Pancreas (tissue), 10 donors: Measurements from ENCODE around the gene MPZ. TPM values are rescaled to one million over a fixed set of nuclear protein-coding genes. Genes with fewer than 3 reads are reported as not detected.
"Not testable (repeated sequence)": the region's sequence is repeated elsewhere in the genome, so short reads cannot be mapped to it uniquely, and the experiment has no call there.

Experiments used
- ATAC-seq, 4 donors: fragments of 200-7000 bp; cut with Tn5 transposase; one replicate each; pipeline versions ENCODE4 v1.8.0 to v1.9.1; 2020; ENCODE audit warnings: mild to moderate bottlenecking in 4 of 4, moderate library complexity in 4 of 4
- DNase-seq, 6 donors: peaks; one replicate each; pipeline ENCODE4 v3.0.0-alpha.2; 2020
- FAIRE-seq: peaks from 2 replicates; lab custom pipeline; 2012; peaks lifted over from hg19 to GRCh38; lab: Jason Lieb, UNC
- H3K27ac ChIP-seq, 4 donors: fragments of 200-600 bp; sonication (generic); 1 replicate in 3 of 4; 2 replicates in 1 of 4; pipeline versions ENCODE4 v1.5.0 to v1.8.0; 2020
- H3K27me3 ChIP-seq, 4 donors: fragments of 200-600 bp; one replicate each; pipeline ENCODE4 v1.8.0; 2021
- H3K36me3 ChIP-seq, 3 donors: fragments of 200-600 bp; sonication (generic) in 1 of 3; one replicate each; pipeline versions ENCODE4 v1.5.0 to v1.8.0; 2020 to 2021
- H3K4me1 ChIP-seq, 3 donors: fragments of 200-600 bp; one replicate each; pipeline ENCODE4 v1.8.0; 2021
- H3K4me3 ChIP-seq, 4 donors: fragments of 200-600 bp; sonication (generic) in 2 of 4; one replicate each; pipeline versions ENCODE4 v1.5.0 to v1.8.0; 2020 to 2021
- H3K9me3 ChIP-seq, 4 donors: fragments of 200-600 bp; one replicate each; pipeline ENCODE4 v1.8.0; 2021
- CTCF ChIP-seq, 4 donors: fragments of 200-600 bp; sonication (generic) in 3 of 4; IDR thresholded peaks; one replicate each; pipeline versions ENCODE4 v1.5.0 to v1.8.0; 2021; ENCODE audit warnings: antibody characterized with exemption in 4 of 4
- WGBS, 2 donors: extraction: QIAGEN DNeasy Blood & Tissue Kit; methylation state at CpG; one replicate each; pipeline ENCODE4 v1.1.7; 2013; 5-methylcytosine and 5-hydroxymethylcytosine counted together
- intact Hi-C, 3 donors: fragments of 100-400 bp; cut with DNase I; formaldehyde crosslinking; loops; one replicate each; pipeline versions ENCODE4 v1.11.1 to v1.14.2; 2022
- polyA plus RNA-seq, 2 donors: library from polyadenylated mRNA; stranded (reverse); fragments of 200-250 nt; gene quantifications; one replicate each; pipeline ENCODE4 v1.2.3, GENCODE V29; 2013
- total RNA-seq, 6 donors: library from RNA; stranded (reverse); fragmentation: NEBNext Ultra II Directional in 4 of 6; extraction: Animal tissue kit (Norgen Biotek cat#: 25700) in 4 of 6; gene quantifications; one replicate each; pipeline versions ENCODE4 v1.2.1 to v1.2.4, GENCODE V29; 2021 to 2023
- donor health status: healthy with polysubstance abuse.
- donor health status: DM: no; HTN: no; CAD: no; lungs with moderate emphysema.
- donor health status: DM: no; HTN: no; CAD: no.
- donor health status: control.
- donor health status: control.
- donor health status: Bipolar disorder and iron deficiency.
- donor health status: DM: yes; HTN: yes; CAD: no.
- donor health status: DM: no; HTN: no; CAD: no.
- donor health status: DM: no; HTN: no; CAD: no.
- donor health status: DM: yes; HTN: yes; CAD: no.

The MPZ gene
- total and polyA plus RNA-seq, 8 donors, result 0.51 to 2.8 (median 1.4) TPM

- Histone ChIP-seq H3K36me3 (no peaks in the 10 kb centered on the region), H3K4me1 (peaks cover 0 to 3% (median 0%) of the 10 kb centered on the region in 3 donors), H3K9me3 (no peaks in the 10 kb centered on the region), H3K27ac (no peak overlapping the region), H3K27me3 (peaks cover 0 to 5% (median 0%) of the 10 kb centered on the region in 4 donors), H3K4me3 (no peak overlapping the region)
- TF ChIP-seq CTCF (IDR thresholded peaks at IDR 0.05), result no peak
- 66 to 78% methylated on average over 1 of the region's 1 CpG for WGBS, 2 donors
- ATAC-seq (no peak), FAIRE-seq (no peak), DNase-seq (no peak)
- intact Hi-C loops, result no loop called here
Measured at GRCh38 chr1:161259765-161260164, 50.0 kb downstream of the MPZ start.

DNA sequence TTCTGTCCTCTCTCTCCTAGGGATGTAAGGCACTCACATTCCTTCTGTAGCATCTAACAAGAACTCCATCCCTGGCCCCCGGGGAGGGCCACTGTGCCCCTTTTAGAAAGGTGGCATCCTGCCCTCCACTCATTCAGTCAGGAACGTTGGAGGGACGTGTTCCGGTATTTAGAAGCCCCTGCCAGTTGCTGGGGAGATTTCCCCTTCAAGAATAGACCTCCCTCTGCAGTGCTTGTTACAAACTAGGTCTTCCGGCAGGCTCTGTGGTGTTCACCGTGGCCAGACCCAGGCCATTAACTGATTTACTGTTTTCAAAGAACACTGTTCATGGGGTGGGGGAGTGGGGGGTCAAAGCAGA is 50.4 kb downstream of the MPZ start:
- Histone ChIP-seq H3K36me3 (no peaks in the 10 kb centered on the region), H3K27ac (no peak overlapping the region), H3K4me1 (peaks cover 0 to 3% (median 0%) of the 10 kb centered on the region in 3 donors), H3K9me3 (no peaks in the 10 kb centered on the region), H3K27me3 (peaks cover 0 to 5% (median 0%) of the 10 kb centered on the region in 4 donors), H3K4me3 (peak overlapping the region in 1 of 4 donors; percentile 58)
- DNase-seq (no peak), ATAC-seq (no peak), FAIRE-seq (no peak)
- intact Hi-C loops, result no loop called here
- WGBS, 2 donors, result 56 to 59% methylated on average over 6 of the region's 6 CpGs
- TF ChIP-seq CTCF (IDR thresholded peaks at IDR 0.05), result no peak

- 2 to 3% methylated on average over 54 to 62 of the region's 62 CpGs for WGBS, 2 donors
- FAIRE-seq (no peak), ATAC-seq (peak; percentile 95 to 99 (median 96)), DNase-seq (peak; percentile 57 to 79 (median 68))
- no peaks in the 10 kb centered on the region for H3K36me3 ChIP-seq
- peaks cover 0 to 5% (median 0%) of the 10 kb centered on the region in 4 donors for H3K27me3 ChIP-seq
- intact Hi-C loops, result no loop called here
- peak within 1 kb of the TSS; percentile 27 to 58 (median 36) for H3K4me3 ChIP-seq
- TF ChIP-seq CTCF (IDR thresholded peaks at IDR 0.05), result no peak
- H3K27ac ChIP-seq, result no peak within 1 kb of the TSS
- H3K9me3 ChIP-seq, result no peaks in the 10 kb centered on the region
- peaks cover 0 to 3% (median 0%) of the 10 kb centered on the region in 3 donors for H3K4me1 ChIP-seq
Measured at GRCh38 chr1:161258439-161259344, 51.1 kb downstream of the MPZ start, which contains the start of gene PCP4L1. TSS of gene PCP4L1 (plus strand) at chr1:161258745. CDS start at chr1:161258975, 230 bp downstream.

- ATAC-seq, H3K9me3 ChIP-seq, DNase-seq, FAIRE-seq, H3K36me3 ChIP-seq, H3K27me3 ChIP-seq, intact Hi-C loops, H3K4me1 ChIP-seq, H3K4me3 ChIP-seq, H3K27ac ChIP-seq: not testable (repeated sequence)
- 89 to 92% methylated on average over 5 of the region's 5 CpGs for WGBS, 2 donors
Measured at GRCh38 chr1:161257109-161257508, 52.7 kb downstream of the MPZ start.

GRCh38 chr1:161255955-161256520 is 53.7 kb downstream of the MPZ start:
- ATAC-seq, H3K27me3 ChIP-seq, H3K36me3 ChIP-seq, H3K27ac ChIP-seq, H3K9me3 ChIP-seq, intact Hi-C loops, H3K4me3 ChIP-seq, H3K4me1 ChIP-seq, DNase-seq, FAIRE-seq: not testable (repeated sequence)
- 76 to 80% methylated on average over 4 of the region's 4 CpGs for WGBS, 2 donors

DNA sequence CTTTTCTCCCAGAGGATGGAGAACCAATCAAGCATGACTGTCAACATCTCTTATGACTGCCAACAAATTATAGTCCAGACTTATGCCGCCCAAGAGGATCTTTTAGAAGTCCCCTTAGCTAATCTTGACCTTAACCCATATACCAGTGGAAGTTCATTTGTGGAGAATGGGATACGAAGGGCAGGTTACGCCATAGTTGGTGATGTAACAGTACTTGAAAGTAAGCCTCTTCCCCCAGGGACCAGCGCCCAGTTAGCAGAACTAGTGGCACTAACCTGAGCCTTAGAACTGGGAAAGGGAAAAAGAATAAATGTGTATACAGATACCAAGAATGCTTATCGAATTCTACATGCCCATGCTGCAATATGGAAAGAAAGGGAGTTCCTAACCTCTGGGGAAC is 54.5 kb downstream of the MPZ start:
- H3K27me3 ChIP-seq, intact Hi-C loops, H3K36me3 ChIP-seq, H3K4me1 ChIP-seq, DNase-seq, H3K4me3 ChIP-seq, FAIRE-seq, H3K9me3 ChIP-seq, ATAC-seq, H3K27ac ChIP-seq: not testable (repeated sequence)
- 80 to 81% methylated on average over 5 of the region's 5 CpGs for WGBS, 2 donors

Other genes starting within 250 kb of the MPZ start
- 1 to 10 TPM in 4 of 6 donors, under 1 TPM in 2; 0.43 to 9.1 (median 1.9) TPM for gene ARHGAP30, start 240.1 kb downstream of the MPZ start, total RNA-seq
- gene ARHGAP30, start 240.1 kb downstream of the MPZ start, polyA plus RNA-seq, result 1 to 10 TPM in 1 of 2 donors, under 1 TPM in 1; 0.70 to 2.0 TPM
- 1 to 10 TPM; 1.7 to 9.3 (median 3.5) TPM for gene NECTIN4, start 220.4 kb downstream of the MPZ start, total RNA-seq
- gene NECTIN4, start 220.4 kb downstream of the MPZ start, polyA plus RNA-seq, result 1 to 10 TPM; 2.1 to 2.7 TPM
- gene KLHDC9, start 211.6 kb downstream of the MPZ start, total RNA-seq, result 1 to 10 TPM; 3.2 to 7.9 (median 6.2) TPM
- gene KLHDC9, start 211.6 kb downstream of the MPZ start, polyA plus RNA-seq, result 10 to 100 TPM in 1 of 2 donors, 1 to 10 TPM in 1; 8.6 to 19.3 TPM
- 10 to 100 TPM in 5 of 6 donors, 1 to 10 TPM in 1; 9.8 to 24.8 (median 18.0) TPM for gene PFDN2, start 191.9 kb downstream of the MPZ start, total RNA-seq
- gene PFDN2, start 191.9 kb downstream of the MPZ start, polyA plus RNA-seq, result 10 to 100 TPM; 63.8 to 91.6 TPM
- 10 to 100 TPM; 17.9 to 25.1 (median 19.9) TPM for gene NIT1, start 191.9 kb downstream of the MPZ start, total RNA-seq
- gene NIT1, start 191.9 kb downstream of the MPZ start, polyA plus RNA-seq, result 10 to 100 TPM; 27.7 to 48.4 TPM
- 10 to 100 TPM; 12.4 to 20.8 (median 15.6) TPM for gene DEDD, start 177.3 kb downstream of the MPZ start, total RNA-seq
- 10 to 100 TPM; 11.1 to 19.7 TPM for gene DEDD, start 177.3 kb downstream of the MPZ start, polyA plus RNA-seq
- gene UFC1, start 156.0 kb downstream of the MPZ start, total RNA-seq, result 10 to 100 TPM; 59.5 to 80.7 (median 70.4) TPM
- 100 to 1,000 TPM in 1 of 2 donors, 10 to 100 TPM in 1; 78.4 to 107 TPM for gene UFC1, start 156.0 kb downstream of the MPZ start, polyA plus RNA-seq
- 10 to 100 TPM in 3 of 6 donors, 1 to 10 TPM in 3; 7.9 to 18.4 (median 9.5) TPM for gene USP21, start 150.5 kb downstream of the MPZ start, total RNA-seq
- gene USP21, start 150.5 kb downstream of the MPZ start, polyA plus RNA-seq, result 10 to 100 TPM; 21.1 to 25.3 TPM
- 10 to 100 TPM in 3 of 6 donors, 1 to 10 TPM in 3; 7.4 to 14.3 (median 10.2) TPM for gene PPOX, start 143.5 kb downstream of the MPZ start, total RNA-seq
- 10 to 100 TPM; 42.0 to 56.4 TPM for gene PPOX, start 143.5 kb downstream of the MPZ start, polyA plus RNA-seq
- 10 to 100 TPM; 14.8 to 22.0 (median 19.0) TPM for gene B4GALT3, start 132.5 kb downstream of the MPZ start, total RNA-seq
- gene B4GALT3, start 132.5 kb downstream of the MPZ start, polyA plus RNA-seq, result 10 to 100 TPM; 29.7 to 35.6 TPM
- gene ADAMTS4, start 110.9 kb downstream of the MPZ start, total RNA-seq, result 1 to 10 TPM; 2.7 to 6.6 (median 4.8) TPM
- gene ADAMTS4, start 110.9 kb downstream of the MPZ start, polyA plus RNA-seq, result 1 to 10 TPM; 3.7 to 3.9 TPM
- 10 to 100 TPM; 26.7 to 44.4 (median 31.1) TPM for gene NDUFS2, start 107.6 kb downstream of the MPZ start, total RNA-seq
- gene NDUFS2, start 107.6 kb downstream of the MPZ start, polyA plus RNA-seq, result 10 to 100 TPM; 29.3 to 56.8 TPM
- gene FCER1G, start 94.7 kb downstream of the MPZ start, total RNA-seq, result 10 to 100 TPM in 3 of 6 donors, 1 to 10 TPM in 3; 1.3 to 25.0 (median 6.5) TPM
- gene FCER1G, start 94.7 kb downstream of the MPZ start, polyA plus RNA-seq, result 10 to 100 TPM; 12.8 to 16.2 TPM
- 1 to 10 TPM in 1 of 6 donors, not detected in 5; 3.2 TPM for gene APOA2, start 86.3 kb downstream of the MPZ start, total RNA-seq
- not detected for gene APOA2, start 86.3 kb downstream of the MPZ start, polyA plus RNA-seq
- gene TOMM40L, start 83.9 kb downstream of the MPZ start, total RNA-seq, result 1 to 10 TPM; 1.4 to 5.6 (median 2.6) TPM
- 1 to 10 TPM; 3.3 to 4.3 TPM for gene TOMM40L, start 83.9 kb downstream of the MPZ start, polyA plus RNA-seq
- not detected for gene NR1I3, start 71.8 kb downstream of the MPZ start, total RNA-seq
- under 1 TPM in 1 of 2 donors, not detected in 1; 0.15 TPM for gene NR1I3, start 71.8 kb downstream of the MPZ start, polyA plus RNA-seq
- gene PCP4L1, start 51.2 kb downstream of the MPZ start, total RNA-seq, result under 1 TPM in 3 of 6 donors, not detected in 3; 0.08 to 0.23 (median 0.13) TPM
- under 1 TPM in 1 of 2 donors, not detected in 1; 0.15 TPM for gene PCP4L1, start 51.2 kb downstream of the MPZ start, polyA plus RNA-seq
- gene SDHC, start 4.4 kb upstream of the MPZ start, total RNA-seq, result 10 to 100 TPM; 38.7 to 91.4 (median 58.8) TPM
- gene SDHC, start 4.4 kb upstream of the MPZ start, polyA plus RNA-seq, result 10 to 100 TPM; 18.2 to 64.6 TPM
- gene CFAP126, start 57.9 kb upstream of the MPZ start, total RNA-seq, result under 1 TPM in 1 of 6 donors, not detected in 5; 0.47 TPM
- gene CFAP126, start 57.9 kb upstream of the MPZ start, polyA plus RNA-seq, result under 1 TPM; 0.34 to 0.87 TPM
- 10 to 100 TPM in 3 of 6 donors, 1 to 10 TPM in 3; 2.0 to 32.7 (median 7.6) TPM for gene FCGR2A, start 195.5 kb upstream of the MPZ start, total RNA-seq
- gene FCGR2A, start 195.5 kb upstream of the MPZ start, polyA plus RNA-seq, result 1 to 10 TPM; 2.1 to 3.1 TPM
- 1 to 10 TPM in 3 of 6 donors, under 1 TPM in 3; 0.19 to 2.2 (median 0.91) TPM for gene HSPA6, start 214.6 kb upstream of the MPZ start, total RNA-seq
- 1 to 10 TPM; 1.6 to 3.4 TPM for gene HSPA6, start 214.6 kb upstream of the MPZ start, polyA plus RNA-seq
- gene FCGR3A, start 239.8 kb upstream of the MPZ start, total RNA-seq, result 10 to 100 TPM in 2 of 6 donors, 1 to 10 TPM in 4; 2.0 to 23.1 (median 6.1) TPM
- 1 to 10 TPM; 2.3 to 2.4 TPM for gene FCGR3A, start 239.8 kb upstream of the MPZ start, polyA plus RNA-seq